ENCODE measurements around the gene DPF3.
"Not testable (repeated sequence)": the region's sequence is repeated elsewhere in the genome, so short reads cannot be mapped to it uniquely, and the experiment has no call there.

DPF3 gene

GRCh38 chr14:72878746-72879145, 15.2 kb downstream of the DPF3 start:
- peak; percentile 89 to 97 for DNase-seq
- Histone ChIP-seq H2AK5ac (ENCODE audit: low read length) (no peak overlapping the region), H3K79me2 (ENCODE audit: control insufficient read depth, insufficient read depth, low read length, poor library complexity) (peaks cover 1% of the 10 kb centered on the region), H3K4ac (ENCODE audit: low read depth, low read length) (no peak overlapping the region), H2BK12ac (ENCODE audit: low read length) (no peak overlapping the region), H3K4me1 (ENCODE audit: control insufficient read depth in 1 of 2, insufficient read depth in 2 of 2, low read length in 2 of 2) (no peaks in the 10 kb centered on the region), H3K9me3 (ENCODE audit: insufficient read depth, low read depth, low read length) (no peaks in the 10 kb centered on the region), H3K79me1 (ENCODE audit: low read length) (no peaks in the 10 kb centered on the region), H2AFZ (ENCODE audit: insufficient read depth, low read length, poor library complexity) (no peak overlapping the region), H3K4me2 (ENCODE audit: low read length) (no peak overlapping the region), H4K91ac (ENCODE audit: low read depth, low read length) (no peak overlapping the region), H3K14ac (ENCODE audit: low read length) (no peak overlapping the region), H3K36me3 (ENCODE audit: control insufficient read depth in 1 of 2, insufficient read depth in 2 of 2, low read length in 2 of 2) (no peaks in the 10 kb centered on the region), H3K27ac (ENCODE audit: low read depth, low read length) (no peak overlapping the region), H3K23ac (ENCODE audit: low read length) (no peak overlapping the region), H3K9ac (ENCODE audit: low read length) (no peak overlapping the region), H4K12ac (ENCODE audit: low read depth, low read length) (no peak overlapping the region), H3K18ac (ENCODE audit: low read length) (no peak overlapping the region), H3K27me3 (ENCODE audit: insufficient read depth, low read length) (no peaks in the 10 kb centered on the region), H3K4me3 (ENCODE audit: low read depth, low read length) (no peak overlapping the region), H2BK120ac (ENCODE audit: insufficient read depth, low read length, poor library complexity) (no peak overlapping the region), H4K8ac (ENCODE audit: low read depth, low read length) (no peak overlapping the region), H2BK5ac (ENCODE audit: low read depth, low read length, poor library complexity) (no peak overlapping the region)
- no CpG with 5 or more reads among the region's 5 CpGs for WGBS (ENCODE audit: extremely low coverage, insufficient coverage, insufficient read length)

DNA sequence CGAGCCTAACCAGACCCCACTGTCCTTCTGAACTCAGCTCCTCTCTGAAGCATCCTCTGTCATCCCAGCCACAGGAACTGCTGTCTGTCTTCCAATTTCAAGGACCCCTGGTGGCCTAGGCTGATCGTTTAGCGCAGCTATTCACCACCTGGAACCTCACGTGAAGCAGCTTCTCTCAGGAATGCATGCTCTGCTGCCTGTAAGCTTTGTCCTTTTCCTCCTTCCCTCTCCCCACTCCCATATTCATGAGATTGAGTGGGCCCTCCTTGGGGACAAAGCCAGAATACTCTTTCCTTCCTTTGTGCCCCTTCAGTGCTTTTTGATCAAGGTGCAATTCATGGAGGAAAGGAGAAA, 17.2 kb downstream of the DPF3 start:
- Histone ChIP-seq H4K91ac (ENCODE audit: low read depth, low read length) (no peak overlapping the region), H3K9ac (ENCODE audit: low read length) (no peak overlapping the region), H4K8ac (ENCODE audit: low read depth, low read length) (no peak overlapping the region), H2BK5ac (ENCODE audit: low read depth, low read length, poor library complexity) (no peak overlapping the region), H3K4me3 (ENCODE audit: low read depth, low read length) (no peak overlapping the region), H3K27ac (ENCODE audit: low read depth, low read length) (no peak overlapping the region), H3K14ac (ENCODE audit: low read length) (no peak overlapping the region), H3K36me3 (ENCODE audit: control insufficient read depth in 1 of 2, insufficient read depth in 2 of 2, low read length in 2 of 2) (no peaks in the 10 kb centered on the region), H3K4me2 (ENCODE audit: low read length) (no peak overlapping the region), H3K23ac (ENCODE audit: low read length) (no peak overlapping the region), H3K4ac (ENCODE audit: low read depth, low read length) (no peak overlapping the region), H3K9me3 (ENCODE audit: insufficient read depth, low read depth, low read length) (no peaks in the 10 kb centered on the region), H3K27me3 (ENCODE audit: insufficient read depth, low read length) (no peaks in the 10 kb centered on the region), H3K18ac (ENCODE audit: low read length) (no peak overlapping the region), H2AFZ (ENCODE audit: insufficient read depth, low read length, poor library complexity) (no peak overlapping the region), H4K12ac (ENCODE audit: low read depth, low read length) (no peak overlapping the region), H3K4me1 (ENCODE audit: control insufficient read depth in 1 of 2, insufficient read depth in 2 of 2, low read length in 2 of 2) (no peaks in the 10 kb centered on the region), H2BK12ac (ENCODE audit: low read length) (no peak overlapping the region), H3K79me1 (ENCODE audit: low read length) (no peaks in the 10 kb centered on the region), H3K79me2 (ENCODE audit: control insufficient read depth, insufficient read depth, low read length, poor library complexity) (peaks cover 1% of the 10 kb centered on the region), H2AK5ac (ENCODE audit: low read length) (no peak overlapping the region), H2BK120ac (ENCODE audit: insufficient read depth, low read length, poor library complexity) (no peak overlapping the region)
- DNase-seq: no peak
- WGBS (ENCODE audit: extremely low coverage, insufficient coverage, insufficient read length): no CpG with 5 or more reads among the region's 4 CpGs

DNA sequence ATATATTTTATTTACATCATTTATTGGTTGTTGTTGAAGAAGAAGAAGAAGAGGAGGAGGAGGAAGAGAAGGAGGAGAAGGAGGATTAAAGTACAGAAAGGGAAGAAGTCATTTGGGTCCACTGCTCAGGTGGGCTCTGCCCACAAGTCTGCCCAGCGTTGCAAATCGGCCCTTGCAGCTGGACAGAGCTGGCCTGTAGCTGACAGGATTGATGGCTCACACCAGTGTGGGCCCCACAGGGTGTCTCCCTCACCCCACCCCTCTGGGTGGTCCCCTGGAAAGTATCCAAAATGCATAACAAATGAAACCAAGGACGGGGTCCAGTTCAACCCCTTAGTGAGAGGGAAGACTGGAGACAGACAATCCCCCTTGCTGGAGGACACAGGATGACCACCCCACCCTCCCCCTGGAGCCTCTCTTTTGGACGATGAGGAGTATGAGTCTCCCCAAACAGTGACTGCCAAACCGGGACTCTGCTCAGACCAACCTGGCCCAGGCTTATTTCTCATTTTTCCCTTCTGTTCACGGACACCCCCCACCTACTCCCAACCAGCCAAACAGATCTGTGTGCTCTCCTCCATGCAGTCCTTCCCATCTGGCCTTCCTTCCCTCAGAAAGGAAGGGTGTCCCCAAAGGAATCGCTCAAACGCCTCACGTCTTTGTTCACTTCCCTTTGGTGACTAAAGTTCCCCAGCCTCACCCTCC, 17.7 kb downstream of the DPF3 start:
- no peak overlapping the region for H2AK5ac ChIP-seq (ENCODE audit: low read length)
- H2BK120ac ChIP-seq (ENCODE audit: insufficient read depth, low read length, poor library complexity): no peak overlapping the region
- H3K79me1 ChIP-seq (ENCODE audit: low read length): no peaks in the 10 kb centered on the region
- H3K4me2 ChIP-seq (ENCODE audit: low read length): no peak overlapping the region
- H3K23ac ChIP-seq (ENCODE audit: low read length): no peak overlapping the region
- H3K27me3 ChIP-seq (ENCODE audit: insufficient read depth, low read length): no peaks in the 10 kb centered on the region
- no peak overlapping the region for H3K27ac ChIP-seq (ENCODE audit: low read depth, low read length)
- H2AFZ ChIP-seq (ENCODE audit: insufficient read depth, low read length, poor library complexity): no peak overlapping the region
- H4K8ac ChIP-seq (ENCODE audit: low read depth, low read length): no peak overlapping the region
- H3K4me3 ChIP-seq (ENCODE audit: low read depth, low read length): no peak overlapping the region
- WGBS (ENCODE audit: extremely low coverage, insufficient coverage, insufficient read length): no CpG with 5 or more reads among the region's 9 CpGs
- H4K12ac ChIP-seq (ENCODE audit: low read depth, low read length): no peak overlapping the region
- H3K9me3 ChIP-seq (ENCODE audit: insufficient read depth, low read depth, low read length): peaks cover 3% of the 10 kb centered on the region
- H3K9ac ChIP-seq (ENCODE audit: low read length): no peak overlapping the region
- no peaks in the 10 kb centered on the region for H3K36me3 ChIP-seq (ENCODE audit: control insufficient read depth in 1 of 2, insufficient read depth in 2 of 2, low read length in 2 of 2)
- H3K18ac ChIP-seq (ENCODE audit: low read length): no peak overlapping the region
- no peak overlapping the region for H4K91ac ChIP-seq (ENCODE audit: low read depth, low read length)
- no peak overlapping the region for H2BK12ac ChIP-seq (ENCODE audit: low read length)
- H3K14ac ChIP-seq (ENCODE audit: low read length): no peak overlapping the region
- no peak for DNase-seq
- H3K4ac ChIP-seq (ENCODE audit: low read depth, low read length): no peak overlapping the region
- no peaks in the 10 kb centered on the region for H3K4me1 ChIP-seq (ENCODE audit: control insufficient read depth in 1 of 2, insufficient read depth in 2 of 2, low read length in 2 of 2)
- peaks cover 1% of the 10 kb centered on the region for H3K79me2 ChIP-seq (ENCODE audit: control insufficient read depth, insufficient read depth, low read length, poor library complexity)
- no peak overlapping the region for H2BK5ac ChIP-seq (ENCODE audit: low read depth, low read length, poor library complexity)

DNA sequence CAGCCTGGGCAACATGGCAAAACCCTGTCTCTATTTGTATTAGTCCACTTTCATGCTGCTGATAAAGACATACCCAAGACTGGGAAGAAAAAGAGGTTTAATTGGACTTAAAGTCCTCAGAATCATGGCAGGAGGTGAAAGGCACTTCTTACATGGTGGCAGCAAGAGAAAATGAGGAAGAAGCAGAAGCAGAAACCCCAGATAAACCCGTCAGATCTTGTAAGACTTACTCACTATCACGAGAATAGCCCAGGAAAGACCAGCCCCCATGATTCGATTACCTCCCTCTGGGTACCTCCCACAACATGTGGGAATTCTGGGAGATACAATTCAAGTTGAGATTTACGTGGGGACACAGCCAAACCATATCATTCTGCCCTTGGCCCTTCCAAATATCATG, 23.0 kb downstream of the DPF3 start:
- not testable (repeated sequence) for H3K36me3 ChIP-seq (ENCODE audit: control insufficient read depth in 1 of 2, insufficient read depth in 2 of 2, low read length in 2 of 2); H3K79me2 ChIP-seq (ENCODE audit: control insufficient read depth, insufficient read depth, low read length, poor library complexity); H3K23ac ChIP-seq (ENCODE audit: low read length); H2BK12ac ChIP-seq (ENCODE audit: low read length); H3K4me2 ChIP-seq (ENCODE audit: low read length); H3K27me3 ChIP-seq (ENCODE audit: insufficient read depth, low read length); H4K91ac ChIP-seq (ENCODE audit: low read depth, low read length); H2AK5ac ChIP-seq (ENCODE audit: low read length); H2BK120ac ChIP-seq (ENCODE audit: insufficient read depth, low read length, poor library complexity); DNase-seq; H2AFZ ChIP-seq (ENCODE audit: insufficient read depth, low read length, poor library complexity); H4K12ac ChIP-seq (ENCODE audit: low read depth, low read length); H3K4me1 ChIP-seq (ENCODE audit: control insufficient read depth in 1 of 2, insufficient read depth in 2 of 2, low read length in 2 of 2); H2BK5ac ChIP-seq (ENCODE audit: low read depth, low read length, poor library complexity); H3K9me3 ChIP-seq (ENCODE audit: insufficient read depth, low read depth, low read length); H3K4me3 ChIP-seq (ENCODE audit: low read depth, low read length); H3K9ac ChIP-seq (ENCODE audit: low read length); H3K14ac ChIP-seq (ENCODE audit: low read length); H4K8ac ChIP-seq (ENCODE audit: low read depth, low read length); H3K79me1 ChIP-seq (ENCODE audit: low read length); H3K4ac ChIP-seq (ENCODE audit: low read depth, low read length); H3K27ac ChIP-seq (ENCODE audit: low read depth, low read length); H3K18ac ChIP-seq (ENCODE audit: low read length)
- no CpG with 5 or more reads among the region's 4 CpGs for WGBS (ENCODE audit: extremely low coverage, insufficient coverage, insufficient read length)

Data from trophoblast cell (in vitro differentiated cells and primary cell).